ENCODE measurements around the gene UBXN10. TPM values are rescaled to one million over a fixed set of nuclear protein-coding genes. Genes with fewer than 3 reads are reported as not detected.
A peak's percentile ranks its signal among the peaks of the same experiment; 100 is the strongest.

The UBXN10 gene
- total RNA-seq, 4 donors from 2014 or later, result 12.2 to 27.9 (median 14.4) TPM

GRCh38 chr1:20189664-20190063 is 3.8 kb downstream of the UBXN10 start:
- no peak overlapping the region for H3K4me3 ChIP-seq
- H3K27ac ChIP-seq (replicated peaks in 1 of 4), result peak overlapping the region in 3 of 4 donors; percentile 86 to 93 (median 88)
- peaks cover 25 to 99% (median 97%) of the 10 kb centered on the region in 4 donors for H3K4me1 ChIP-seq
- 89% methylated on average over 4 of the region's 4 CpGs for whole genome bisulfite sequencing
- no peak for DNase-seq (ENCODE audit: extremely low spot score)
- H3K27me3 ChIP-seq, result peaks cover 0 to 8% (median 0%) of the 10 kb centered on the region in 4 donors
- no peak for TF ChIP-seq EP300 (IDR thresholded peaks at IDR 0.05)
- TF ChIP-seq POLR2A (IDR thresholded peaks at IDR 0.05; ENCODE audit: low read depth), result no peak
- no peak for TF ChIP-seq CTCF (IDR thresholded peaks at IDR 0.05)
- no peak for TF ChIP-seq POLR2AphosphoS5 (IDR thresholded peaks at IDR 0.05)
- peaks cover 0 to 12% (median 5%) of the 10 kb centered on the region in 4 donors for H3K36me3 ChIP-seq
- intact Hi-C loops (cut with DNase I), result no loop called here
- no peaks in the 10 kb centered on the region for H3K9me3 ChIP-seq

GRCh38 chr1:20190256-20191160 is 4.6 kb downstream of the UBXN10 start:
- H3K4me1 ChIP-seq, result peaks cover 28 to 99% (median 97%) of the 10 kb centered on the region in 4 donors
- 87% methylated on average over 18 of the region's 19 CpGs for WGBS
- peaks cover 0 to 12% (median 5%) of the 10 kb centered on the region in 4 donors for H3K36me3 ChIP-seq
- no peak overlapping the region for H3K4me3 ChIP-seq
- DNase-seq (ENCODE audit: extremely low spot score), result no peak
- no peak for TF ChIP-seq CTCF (IDR thresholded peaks at IDR 0.05)
- no peak for TF ChIP-seq POLR2AphosphoS5 (IDR thresholded peaks at IDR 0.05)
- no peak for TF ChIP-seq EP300 (IDR thresholded peaks at IDR 0.05)
- TF ChIP-seq POLR2A (IDR thresholded peaks at IDR 0.05; ENCODE audit: low read depth), result no peak
- H3K27me3 ChIP-seq, result peaks cover 0 to 7% (median 0%) of the 10 kb centered on the region in 4 donors
- peak overlapping the region in 1 of 4 donors; percentile 70 for H3K27ac ChIP-seq (replicated peaks in 1 of 4)
- H3K9me3 ChIP-seq, result no peaks in the 10 kb centered on the region
- intact Hi-C loops (cut with DNase I), result no loop called here

GRCh38 chr1:20191266-20191825 is 5.5 kb downstream of the UBXN10 start:
- no peaks in the 10 kb centered on the region for H3K9me3 ChIP-seq
- WGBS, result 88% methylated on average over 12 of the region's 12 CpGs
- H3K4me3 ChIP-seq, result no peak overlapping the region
- intact Hi-C loops (cut with DNase I), result no loop called here
- peak overlapping the region in 3 of 4 donors; percentile 58 to 71 (median 70) for H3K27ac ChIP-seq (replicated peaks in 1 of 4)
- no peak for TF ChIP-seq POLR2A (IDR thresholded peaks at IDR 0.05; ENCODE audit: low read depth)
- H3K4me1 ChIP-seq, result peaks cover 24 to 92% (median 89%) of the 10 kb centered on the region in 4 donors
- peaks cover 0 to 12% (median 5%) of the 10 kb centered on the region in 4 donors for H3K36me3 ChIP-seq
- H3K27me3 ChIP-seq, result no peaks in the 10 kb centered on the region
- no peak for DNase-seq (ENCODE audit: extremely low spot score)

GRCh38 chr1:20192364-20192763 is 6.5 kb downstream of the UBXN10 start:
- Histone ChIP-seq H3K27ac (replicated peaks in 1 of 4) (peak overlapping the region in 3 of 4 donors; percentile 58 to 71 (median 70)), H3K27me3 (no peaks in the 10 kb centered on the region), H3K9me3 (no peaks in the 10 kb centered on the region), H3K4me1 (peaks cover 19 to 82% (median 79%) of the 10 kb centered on the region in 4 donors), H3K36me3 (peaks cover 0 to 12% (median 5%) of the 10 kb centered on the region in 4 donors), H3K4me3 (no peak overlapping the region)
- no peak for DNase-seq (ENCODE audit: extremely low spot score)
- intact Hi-C loops (cut with DNase I), result no loop called here
- TF ChIP-seq EP300 (IDR thresholded peaks at IDR 0.05), result peak; percentile 36
- no peak for TF ChIP-seq CTCF (IDR thresholded peaks at IDR 0.05)
- TF ChIP-seq POLR2AphosphoS5 (IDR thresholded peaks at IDR 0.05), result peak; percentile 53 to 86
- no peak for TF ChIP-seq POLR2A (IDR thresholded peaks at IDR 0.05; ENCODE audit: low read depth)
- 64% methylated on average over 5 of the region's 5 CpGs for WGBS

- Histone ChIP-seq H3K4me1 (peaks cover 16 to 77% (median 74%) of the 10 kb centered on the region in 4 donors), H3K4me3 (no peak overlapping the region), H3K27me3 (no peaks in the 10 kb centered on the region), H3K9me3 (no peaks in the 10 kb centered on the region), H3K27ac (replicated peaks in 1 of 4) (peak overlapping the region; percentile 52 to 71 (median 64)), H3K36me3 (peaks cover 0 to 12% (median 5%) of the 10 kb centered on the region in 4 donors)
- WGBS, result 94% methylated on average over 1 of the region's 1 CpG
- TF ChIP-seq CTCF (IDR thresholded peaks at IDR 0.05), result no peak
- no peak for TF ChIP-seq POLR2AphosphoS5 (IDR thresholded peaks at IDR 0.05)
- TF ChIP-seq POLR2A (IDR thresholded peaks at IDR 0.05; ENCODE audit: low read depth), result no peak
- no peak for TF ChIP-seq EP300 (IDR thresholded peaks at IDR 0.05)
- intact Hi-C loops (cut with DNase I), result no loop called here
- DNase-seq (ENCODE audit: extremely low spot score), result no peak
Observed at GRCh38 chr1:20192871-20193411, 7.0 kb downstream of the UBXN10 start.

Data from esophagus muscularis mucosa (tissue), 4 donors.